ENCODE data around the gene ZRANB3. TPM values are rescaled to one million over a fixed set of nuclear protein-coding genes. Genes with fewer than 3 reads are reported as not detected.
"Not testable (repeated sequence)": the region's sequence is repeated elsewhere in the genome, so short reads cannot be mapped to it uniquely, and the experiment has no call there.

Gene ZRANB3
- total RNA-seq, 1 donor from 2014 or later, result 11.0 TPM

DNA sequence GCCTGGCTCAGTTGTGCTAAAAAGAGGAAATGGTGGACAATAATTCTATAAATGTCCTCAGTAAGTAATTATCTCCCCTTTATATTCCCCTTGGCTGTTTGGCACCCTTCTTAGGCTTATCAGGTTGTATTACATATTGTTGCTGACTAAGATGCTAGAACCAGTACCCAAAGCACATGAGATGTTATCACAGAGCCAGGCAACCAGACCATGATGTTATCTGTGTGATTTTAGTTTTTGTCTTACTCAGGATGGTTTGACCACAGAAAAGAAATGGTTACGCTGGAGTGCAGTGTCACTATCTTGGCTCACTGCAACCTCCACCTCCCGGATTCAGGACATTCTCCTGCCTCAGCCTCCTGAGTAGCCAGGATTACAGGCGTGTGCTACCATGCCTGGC is 15.4 kb upstream of the ZRANB3 start:
- no peaks in the 10 kb centered on the region for H3K4me1 Mint-ChIP-seq (ENCODE audit: unreplicated experiment)
- H3K27ac Mint-ChIP-seq (ENCODE audit: unreplicated experiment), result no peak overlapping the region
- H3K27me3 Mint-ChIP-seq (ENCODE audit: unreplicated experiment), result no peaks in the 10 kb centered on the region
- no peak overlapping the region for H3K4me3 Mint-ChIP-seq (ENCODE audit: unreplicated experiment)
- DNase-seq (ENCODE audit: extremely low spot score, unreplicated experiment), result no peak
- H3K9me3 Mint-ChIP-seq (ENCODE audit: unreplicated experiment), result no peaks in the 10 kb centered on the region
- H3K36me3 Mint-ChIP-seq (ENCODE audit: unreplicated experiment), result no peaks in the 10 kb centered on the region
- TF ChIP-seq, protein P1, sequence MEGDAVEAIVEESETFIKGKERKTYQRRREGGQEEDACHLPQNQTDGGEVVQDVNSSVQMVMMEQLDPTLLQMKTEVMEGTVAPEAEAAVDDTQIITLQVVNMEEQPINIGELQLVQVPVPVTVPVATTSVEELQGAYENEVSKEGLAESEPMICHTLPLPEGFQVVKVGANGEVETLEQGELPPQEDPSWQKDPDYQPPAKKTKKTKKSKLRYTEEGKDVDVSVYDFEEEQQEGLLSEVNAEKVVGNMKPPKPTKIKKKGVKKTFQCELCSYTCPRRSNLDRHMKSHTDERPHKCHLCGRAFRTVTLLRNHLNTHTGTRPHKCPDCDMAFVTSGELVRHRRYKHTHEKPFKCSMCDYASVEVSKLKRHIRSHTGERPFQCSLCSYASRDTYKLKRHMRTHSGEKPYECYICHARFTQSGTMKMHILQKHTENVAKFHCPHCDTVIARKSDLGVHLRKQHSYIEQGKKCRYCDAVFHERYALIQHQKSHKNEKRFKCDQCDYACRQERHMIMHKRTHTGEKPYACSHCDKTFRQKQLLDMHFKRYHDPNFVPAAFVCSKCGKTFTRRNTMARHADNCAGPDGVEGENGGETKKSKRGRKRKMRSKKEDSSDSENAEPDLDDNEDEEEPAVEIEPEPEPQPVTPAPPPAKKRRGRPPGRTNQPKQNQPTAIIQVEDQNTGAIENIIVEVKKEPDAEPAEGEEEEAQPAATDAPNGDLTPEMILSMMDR (IDR thresholded peaks at IDR 0.05), result no peak

- DNase-seq (ENCODE audit: extremely low spot score, unreplicated experiment); H3K36me3 Mint-ChIP-seq (ENCODE audit: unreplicated experiment); H3K27me3 Mint-ChIP-seq (ENCODE audit: unreplicated experiment); H3K4me3 Mint-ChIP-seq (ENCODE audit: unreplicated experiment); H3K9me3 Mint-ChIP-seq (ENCODE audit: unreplicated experiment): not testable (repeated sequence)
- Mint-ChIP-seq H3K4me1 (ENCODE audit: unreplicated experiment) (peaks cover 26% of the 10 kb centered on the region), H3K27ac (ENCODE audit: unreplicated experiment) (peak overlapping the region; percentile 81)
Measured at GRCh38 chr2:135533545-135533944, 2.5 kb upstream of the ZRANB3 start.

DNA sequence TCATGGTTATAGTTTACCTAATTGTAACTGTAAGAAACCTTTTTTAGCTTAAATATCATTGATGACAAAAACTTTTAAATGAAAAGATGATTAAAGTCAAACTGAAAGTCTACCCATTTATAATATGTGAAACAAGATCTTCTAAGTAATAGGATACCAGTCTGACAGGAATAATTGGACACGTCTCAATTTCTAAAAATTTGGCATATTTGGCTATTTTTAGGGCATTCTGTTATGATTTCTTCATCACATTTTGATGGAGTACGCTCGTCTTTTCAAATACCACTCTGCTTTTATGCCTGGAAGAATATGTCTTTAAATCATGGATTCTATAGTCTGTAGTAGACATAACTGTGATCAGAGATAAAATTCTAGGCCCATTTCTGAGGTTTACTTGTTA is 1.6 kb upstream of the ZRANB3 start:
- TF ChIP-seq, protein P1 (IDR thresholded peaks at IDR 0.05), result no peak
- no peak for DNase-seq (ENCODE audit: extremely low spot score, unreplicated experiment)
- H3K4me1 Mint-ChIP-seq (ENCODE audit: unreplicated experiment), result peaks cover 26% of the 10 kb centered on the region
- H3K27me3 Mint-ChIP-seq (ENCODE audit: unreplicated experiment), result no peaks in the 10 kb centered on the region
- peak overlapping the region; percentile 81 for H3K27ac Mint-ChIP-seq (ENCODE audit: unreplicated experiment)
- no peaks in the 10 kb centered on the region for H3K9me3 Mint-ChIP-seq (ENCODE audit: unreplicated experiment)
- H3K36me3 Mint-ChIP-seq (ENCODE audit: unreplicated experiment), result no peaks in the 10 kb centered on the region
- no peak overlapping the region for H3K4me3 Mint-ChIP-seq (ENCODE audit: unreplicated experiment)

- Mint-ChIP-seq H3K4me1 (ENCODE audit: unreplicated experiment) (peaks cover 26% of the 10 kb centered on the region), H3K27ac (ENCODE audit: unreplicated experiment) (no peak within 1 kb of the TSS), H3K36me3 (ENCODE audit: unreplicated experiment) (no peaks in the 10 kb centered on the region), H3K4me3 (ENCODE audit: unreplicated experiment) (no peak within 1 kb of the TSS), H3K9me3 (ENCODE audit: unreplicated experiment) (no peaks in the 10 kb centered on the region), H3K27me3 (ENCODE audit: unreplicated experiment) (no peaks in the 10 kb centered on the region)
- peak; percentile 98 for DNase-seq (ENCODE audit: extremely low spot score, unreplicated experiment)
- TF ChIP-seq, protein P1 (IDR thresholded peaks at IDR 0.05), result peak; percentile 37
Measured at GRCh38 chr2:135531231-135532197, 496 bp upstream of the ZRANB3 start, which contains the start of gene R3HDM1. R3HDM1 (plus strand) TSS chr2:135531484; CDS start chr2:135604846, 73,362 bp downstream.

DNA sequence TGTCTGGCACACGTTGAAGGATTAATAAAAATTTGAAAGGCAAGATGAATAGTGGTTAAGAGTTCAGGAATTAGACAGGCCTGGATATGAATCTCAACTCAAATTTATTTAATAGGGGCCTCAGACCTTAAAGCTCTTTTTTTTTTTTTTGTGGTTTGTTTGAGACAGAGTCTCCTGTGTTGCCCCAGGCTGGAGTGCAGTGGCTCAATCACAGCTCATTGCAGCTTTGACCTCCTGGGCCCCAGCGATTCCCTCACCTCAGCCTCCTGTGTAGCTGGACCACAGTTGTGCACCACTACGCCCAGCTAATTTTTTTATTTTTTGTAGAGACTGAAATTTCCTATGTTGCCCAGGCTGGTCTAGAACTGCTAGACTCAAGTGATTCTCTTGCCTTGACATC is 3.0 kb downstream of the ZRANB3 start:
- Mint-ChIP-seq H3K4me3 (ENCODE audit: unreplicated experiment) (no peak overlapping the region), H3K27ac (ENCODE audit: unreplicated experiment) (no peak overlapping the region), H3K27me3 (ENCODE audit: unreplicated experiment) (no peaks in the 10 kb centered on the region), H3K4me1 (ENCODE audit: unreplicated experiment) (peaks cover 17% of the 10 kb centered on the region), H3K9me3 (ENCODE audit: unreplicated experiment) (no peaks in the 10 kb centered on the region), H3K36me3 (ENCODE audit: unreplicated experiment) (peaks cover 3% of the 10 kb centered on the region)
- TF ChIP-seq, protein P1 (IDR thresholded peaks at IDR 0.05), result no peak
- DNase-seq (ENCODE audit: extremely low spot score, unreplicated experiment), result no peak
